BJ (cell line): Measurements from ENCODE around the gene ZNF689. TPM values are rescaled to one million over a fixed set of nuclear protein-coding genes. Genes with fewer than 3 reads are reported as not detected.

ENCODE experiments used
- CTCF ChIA-PET: fragments of 350-600 bp; formaldehyde crosslinking; extraction: SDS; loops from one replicate; lab custom pipeline; 2021; ENCODE audit warnings: antibody characterized with exemption, inconsistent platforms; lab: Yijun Ruan, JAX
- POLR2A ChIA-PET: fragments of 300-600 bp; sonication (Branson Sonifier 250); formaldehyde crosslinking; extraction: SDS; loops from one replicate; lab custom pipeline; 2021; ENCODE audit warnings: antibody characterized with exemption; lab: Charles Lee
- DNase-seq: peaks from one replicate; pipeline ENCODE4 v3.0.0-alpha.2; 2011; ENCODE audit warnings: low read depth
- H3K27me3 ChIP-seq: 2 replicates; pipeline ENCODE4 v1.6.0; 2011; ENCODE audit warnings: low read length; ENCODE audit not compliant: control insufficient read depth, insufficient read depth
- H3K36me3 ChIP-seq: 2 replicates; pipeline ENCODE4 v1.5.1; 2011; ENCODE audit warnings: low read length; ENCODE audit not compliant: control insufficient read depth, insufficient read depth
- H3K4me3 ChIP-seq: 2 replicates; pipeline ENCODE4 v1.5.1; 2011; ENCODE audit warnings: low read depth, mild to moderate bottlenecking, control low read depth, low read length
- CTCF ChIP-seq: IDR thresholded peaks from 2 replicates; pipeline ENCODE4 v1.5.1; 2011; ENCODE audit warnings: low read depth, mild to moderate bottlenecking, control low read depth, inconsistent platforms, low read length, moderate library complexity; ENCODE audit not compliant: insufficient read depth
- polyA plus RNA-seq: library from polyadenylated mRNA; depleted of rRNA; stranded (reverse); fragments of >200 nt; gene quantifications from 2 replicates; pipeline ENCODE4 v1.2.3, GENCODE V29; 2011

ZNF689 gene
- polyA plus RNA-seq, 1 experiment = 4.1 TPM

- ChIA-PET CTCF (interaction anchor here (0.7 to 2.0 kb wide), 3 partner anchors 30 to 135 kb away, joined by 3 to 5 read pairs (median 5); partner anchors contain the start of gene DCTPP1), POLR2A (no interaction called here)
- H3K36me3 ChIP-seq = no peaks in the 10 kb centered on the region; the same call in 1 of the 2 replicates
- H3K27me3 ChIP-seq = 0 out of 2 replicates have a peak, but pooled peaks cover 2% of the 10 kb centered on the region
- H3K4me3 ChIP-seq = no peak overlapping the region
- no peak for TF ChIP-seq CTCF
- DNase-seq = no peak
These were observed 44.7 kb downstream of the ZNF689 start for GRCh38 chr16:30565526-30565925.

- no peak for DNase-seq
- ChIA-PET CTCF (no interaction called here), POLR2A (no interaction called here)
- H3K27me3 ChIP-seq = 0 out of 2 replicates have a peak, but pooled peaks cover 2% of the 10 kb centered on the region
- H3K4me3 ChIP-seq = no peak overlapping the region
- H3K36me3 ChIP-seq = no peaks in the 10 kb centered on the region; the same call in 1 of the 2 replicates
- no peak for TF ChIP-seq CTCF
These were observed 48.2 kb downstream of the ZNF689 start for GRCh38 chr16:30562021-30562420.

- Histone ChIP-seq H3K4me3 (peak overlapping the region; percentile 24), H3K27me3 (0 out of 2 replicates have a peak, but pooled peaks cover 2% of the 10 kb centered on the region), H3K36me3 (no peaks in the 10 kb centered on the region; the same call in 1 of the 2 replicates)
- TF ChIP-seq CTCF = no peak
- DNase-seq = no peak
- POLR2A ChIA-PET = no interaction called here
- CTCF ChIA-PET = no interaction called here
These were observed 48.9 kb downstream of the ZNF689 start for GRCh38 chr16:30561089-30561816.

GRCh38 chr16:30559690-30560089 lies 50.5 kb downstream of the ZNF689 start:
- peaks cover 8% of the 10 kb centered on the region for H3K36me3 ChIP-seq
- ChIA-PET CTCF (interaction anchor here (0.7 to 1.8 kb wide), 3 partner anchors 24 to 129 kb away, joined by 3 to 8 read pairs (median 5); partner anchors contain the start of genes DCTPP1, PRR14 and ZNF747), POLR2A (no interaction called here)
- no peak for TF ChIP-seq CTCF
- no peak for DNase-seq
- no peak overlapping the region for H3K4me3 ChIP-seq
- H3K27me3 ChIP-seq = no peaks in the 10 kb centered on the region

- DNase-seq = no peak
- no peaks in the 10 kb centered on the region for H3K27me3 ChIP-seq
- ChIA-PET POLR2A (interaction anchor here (0.6 kb wide), 1 partner anchor 487 kb away, joined by 3 read pairs; no protein-coding TSS in a partner anchor), CTCF (interaction anchor here (1.4 to 2.2 kb wide), 4 partner anchors 13 to 129 kb away, joined by 4 to 9 read pairs (median 6); partner anchors contain the start of genes DCTPP1 and ZNF747)
- H3K36me3 ChIP-seq = peaks cover 11% of the 10 kb centered on the region
- peak overlapping the region; percentile 10 for H3K4me3 ChIP-seq
- TF ChIP-seq CTCF = no peak
These were observed 51.3 kb downstream of the ZNF689 start for GRCh38 chr16:30558789-30559377.
